HepG2 (cell line): ENCODE measurements around the gene MICAL3. TPM values are rescaled to one million over a fixed set of nuclear protein-coding genes. Genes with fewer than 3 reads are reported as not detected.

Experiments used
- FOXA3 ChIP-seq: IDR thresholded peaks from 2 replicates; pipeline ENCODE4 v1.6.1; 2016; ENCODE audit warnings: missing genetic modification reagents, missing compliant biosample characterization
- GMEB2 ChIP-seq: IDR thresholded peaks from 2 replicates; pipeline ENCODE4 v1.6.1; 2016; ENCODE audit warnings: missing biosample characterization, missing genetic modification reagents, low read depth
- IRF2 ChIP-seq: IDR thresholded peaks from 2 replicates; pipeline ENCODE4 v1.6.1; 2018; ENCODE audit warnings: missing genetic modification reagents, missing compliant biosample characterization
- MTF1 ChIP-seq: sonication (generic); formaldehyde crosslinking; IDR thresholded peaks from 2 replicates; pipeline ENCODE4 v1.5.0; 2020; ENCODE audit warnings: missing genetic modification reagents
- MXD1 ChIP-seq: sonication (generic); formaldehyde crosslinking; IDR thresholded peaks from 2 replicates; pipeline ENCODE4 v1.4.0; 2020; ENCODE audit warnings: mild to moderate bottlenecking, missing genetic modification reagents
- NFRKB ChIP-seq: fragments of 450-650 bp; IDR thresholded peaks from 2 replicates; pipeline ENCODE4 v1.6.1; 2017
- RFX5 ChIP-seq: IDR thresholded peaks from 2 replicates; pipeline ENCODE4 v1.6.1; 2011; ENCODE audit warnings: low read depth, low read length, improper control_type of control experiment
- TRAFD1 ChIP-seq: sonication (generic); formaldehyde crosslinking; IDR thresholded peaks from 2 replicates; pipeline ENCODE4 v1.5.1; 2020; ENCODE audit warnings: missing genetic modification reagents, mild to moderate bottlenecking, borderline replicate concordance
- ZBTB44 ChIP-seq: sonication (generic); formaldehyde crosslinking; IDR thresholded peaks from 2 replicates; pipeline ENCODE4 v1.4.0; 2020; ENCODE audit warnings: missing genetic modification reagents
- ZC3H13 ChIP-seq: sonication (generic); formaldehyde crosslinking; IDR thresholded peaks from 2 replicates; pipeline ENCODE4 v1.8.1; 2023; ENCODE audit warnings: mild to moderate bottlenecking, missing genetic modification reagents, moderate library complexity
- ZFP62 ChIP-seq: sonication (generic); formaldehyde crosslinking; IDR thresholded peaks from 2 replicates; pipeline ENCODE4 v1.4.0; 2020; ENCODE audit warnings: missing genetic modification reagents
- ZNF10 ChIP-seq: sonication (generic); formaldehyde crosslinking; IDR thresholded peaks from 2 replicates; pipeline ENCODE4 v1.4.0; 2020; ENCODE audit warnings: mild to moderate bottlenecking, low read depth, missing genetic modification reagents, borderline replicate concordance
- ZNF160 ChIP-seq: sonication (generic); formaldehyde crosslinking; IDR thresholded peaks from 2 replicates; pipeline ENCODE4 v1.8.0; 2022; ENCODE audit warnings: mild to moderate bottlenecking, inconsistent platforms, missing genetic modification reagents
- ZNF24 ChIP-seq: fragments of 450-650 bp; IDR thresholded peaks from 2 replicates; pipeline ENCODE4 v1.6.1; 2017; ENCODE audit warnings: antibody characterized with exemption, mild to moderate bottlenecking
- ZNF275 ChIP-seq: sonication (generic); formaldehyde crosslinking; IDR thresholded peaks from 2 replicates; pipeline ENCODE4 v1.8.0; 2022; ENCODE audit warnings: missing genetic modification reagents, mild to moderate bottlenecking, inconsistent platforms, borderline replicate concordance
- ZNF33A ChIP-seq: sonication (generic); formaldehyde crosslinking; IDR thresholded peaks from 2 replicates; pipeline ENCODE4 v1.5.1; 2020; ENCODE audit warnings: missing genetic modification reagents, mild to moderate bottlenecking, moderate library complexity, borderline replicate concordance
- ZNF343 ChIP-seq: sonication (generic); formaldehyde crosslinking; IDR thresholded peaks from 2 replicates; pipeline ENCODE4 v1.4.0; 2020; ENCODE audit warnings: mild to moderate bottlenecking, missing genetic modification reagents
- ZNF383 ChIP-seq: sonication (generic); formaldehyde crosslinking; IDR thresholded peaks from 2 replicates; pipeline ENCODE4 v1.4.0; 2020; ENCODE audit warnings: missing genetic modification reagents, mild to moderate bottlenecking, borderline replicate concordance
- ZNF574 ChIP-seq: sonication (generic); formaldehyde crosslinking; IDR thresholded peaks from 2 replicates; pipeline ENCODE4 v1.4.0; 2020; ENCODE audit warnings: missing genetic modification reagents
- ZNF766 ChIP-seq: sonication (generic); formaldehyde crosslinking; IDR thresholded peaks from 2 replicates; pipeline ENCODE4 v1.5.0; 2020; ENCODE audit warnings: missing genetic modification reagents, borderline replicate concordance
- ZNF768 ChIP-seq: sonication (generic); formaldehyde crosslinking; IDR thresholded peaks from 2 replicates; pipeline ENCODE4 v1.4.0; 2020; ENCODE audit warnings: missing genetic modification reagents
- ZNF83 ChIP-seq: sonication (generic); formaldehyde crosslinking; IDR thresholded peaks from 2 replicates; pipeline ENCODE4 v1.4.0; 2020; ENCODE audit warnings: missing genetic modification reagents, mild to moderate bottlenecking, borderline replicate concordance
- polyA plus RNA-seq, 8 experiments: library from polyadenylated mRNA; depleted of rRNA in 3 of 8; stranded (reverse) in 7 of 8; unstranded in 1 of 8; fragments of >200 nt; fragmentation: Illumina TruSeq in 4 of 8; extraction: Trizol in 4 of 8; gene quantifications; 2 replicates each; pipeline versions ENCODE4 v1.2.1 to v1.2.3, GENCODE V29; 2011 to 2016; ENCODE audit warnings: low read depth in 4 of 8, missing spikeins in 1 of 8, mixed read lengths in 1 of 8; ENCODE audit not compliant: insufficient read depth in 1 of 8
- total RNA-seq, 5 experiments: library from RNA; depleted of rRNA; stranded (reverse); fragments of >200 nt; fragmentation: Illumina TruSeq; extraction: Trizol; gene quantifications; 2 replicates each; pipeline ENCODE4 v1.2.3, GENCODE V29; 2016; ENCODE audit warnings: low read depth in 1 of 5

The MICAL3 gene
- total and polyA plus RNA-seq, 2 of the 13 experiments (the other 11 are each of a cell fraction or from before 2014, with no cell fraction given): 5.3 to 12.5 TPM

GRCh38 chr22:17920145-17920605, 104.2 kb downstream of the MICAL3 start (continued):
- TF ChIP-seq MTF1 (no peak), TRAFD1 (CRISPR knock-in tag) (no peak), ZNF383 (CRISPR knock-in tag) (no peak), ZNF574 (CRISPR knock-in tag) (no peak), GMEB2 (no peak), NFRKB (no peak), ZNF33A (no peak), ZNF160 (no peak), ZBTB44 (CRISPR knock-in tag) (no peak), ZFP62 (no peak), ZC3H13 (CRISPR knock-in tag) (no peak), ZNF766 (CRISPR knock-in tag) (no peak), ZNF768 (CRISPR knock-in tag) (no peak), ZNF275 (CRISPR knock-in tag) (no peak), RFX5 (no peak), FOXA3 (CRISPR knock-in tag) (no peak), ZNF24 (no peak), ZNF343 (CRISPR knock-in tag) (no peak), ZNF10 (no peak), IRF2 (no peak), MXD1 (no peak), ZNF83 (CRISPR knock-in tag) (no peak)
